COLO829 (cell line): ENCODE results near the gene EIF2S1.
A peak's percentile ranks its signal among the peaks of the same experiment; 100 is the strongest.
"Not testable (repeated sequence)": the region's sequence is repeated elsewhere in the genome, so short reads cannot be mapped to it uniquely, and the experiment has no call there.

Experiments used
- DNase-seq: peaks from one replicate; pipeline ENCODE4 v3.0.0; 2012; ENCODE audit warnings: low spot score

EIF2S1 gene

DNA sequence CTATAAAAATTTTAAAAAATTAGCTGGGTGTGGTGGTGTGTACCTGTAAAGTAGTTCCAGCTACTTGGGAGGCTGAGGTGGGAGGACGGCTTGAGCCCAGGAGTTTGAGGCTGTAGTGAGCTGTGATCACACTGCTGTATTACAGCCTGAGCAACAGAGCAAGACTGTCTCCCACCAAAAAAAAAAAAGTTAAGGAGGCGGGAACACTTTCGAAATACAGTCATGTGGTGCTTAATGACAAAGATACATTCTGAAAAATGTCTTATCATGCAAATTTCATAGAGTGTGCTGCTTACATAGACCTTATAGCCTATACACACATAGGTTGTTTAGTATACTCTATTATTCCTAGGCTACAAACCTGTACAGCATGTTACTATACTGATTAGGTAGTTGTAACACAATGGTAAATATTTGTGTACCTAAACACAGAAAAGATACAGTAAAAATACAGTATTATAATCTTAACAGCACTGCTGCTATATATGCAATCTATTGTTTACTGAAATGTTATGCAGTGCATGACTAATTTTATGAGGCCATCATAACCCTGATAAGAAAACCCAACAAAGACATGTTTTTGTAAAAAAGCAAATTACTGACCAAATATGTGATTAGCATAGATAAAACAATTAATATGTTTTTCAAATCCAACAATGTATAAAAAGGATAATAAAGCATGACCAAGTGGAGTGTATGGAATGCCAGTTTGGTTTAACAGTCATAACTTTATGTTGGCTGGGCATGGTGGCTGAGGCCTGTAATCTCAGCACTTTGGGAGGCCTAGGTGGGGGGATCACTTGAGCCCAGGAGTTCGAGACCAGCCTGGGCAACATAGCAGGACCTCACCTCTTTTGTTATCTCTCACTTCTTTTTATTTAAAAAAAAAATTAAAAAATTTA is 11.4 kb downstream of the EIF2S1 start:
- no peak for DNase-seq

GRCh38 chr14:67372833-67373232 is 12.7 kb downstream of the EIF2S1 start:
- DNase-seq, result no peak

- DNase-seq, result no peak
Observed at GRCh38 chr14:67373347-67373746, 13.2 kb downstream of the EIF2S1 start.

GRCh38 chr14:67377916-67378315 is 17.8 kb downstream of the EIF2S1 start:
- DNase-seq, result no peak

GRCh38 chr14:67385120-67385519 is 25.0 kb downstream of the EIF2S1 start:
- no peak for DNase-seq

DNA sequence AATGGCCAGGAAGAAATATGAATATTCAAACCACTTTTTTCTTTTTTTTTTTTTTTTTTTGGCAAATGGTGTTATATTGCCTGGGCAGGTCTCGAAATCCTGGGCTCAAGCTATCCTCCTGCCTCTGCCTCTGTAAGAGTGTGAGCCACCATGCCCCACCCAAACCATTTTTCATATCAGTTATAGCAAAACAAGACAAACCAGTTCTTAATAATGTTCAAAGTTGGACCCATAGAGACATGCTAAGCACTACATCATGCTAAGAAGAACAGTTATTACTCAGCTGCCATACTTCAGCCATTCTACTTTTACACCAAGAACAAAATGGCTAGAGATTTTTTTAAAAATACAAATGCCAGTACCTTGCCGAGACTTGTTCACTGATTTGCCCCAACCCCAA is 25.5 kb downstream of the EIF2S1 start:
- DNase-seq, result no peak

DNA sequence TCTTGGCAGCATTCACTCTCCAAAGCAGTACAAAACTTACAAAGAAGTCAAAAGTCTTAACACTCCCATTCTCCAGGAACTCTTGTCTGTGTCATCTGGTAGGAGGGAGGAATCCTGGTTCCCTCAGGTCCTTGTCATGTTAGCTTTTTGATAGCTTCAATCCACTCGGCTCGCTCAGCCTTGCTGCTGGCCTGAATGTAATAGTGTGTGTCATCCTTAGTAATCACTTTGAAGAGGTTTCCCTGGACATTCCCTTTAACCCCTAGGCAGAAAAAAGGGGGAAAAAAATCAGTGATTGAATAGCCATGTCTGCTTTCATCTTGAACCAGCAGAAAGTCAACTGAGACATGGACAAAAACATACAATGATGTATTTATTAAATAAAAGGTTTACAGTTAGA is 27.1 kb downstream of the EIF2S1 start:
- DNase-seq, result peak; percentile 51

GRCh38 chr14:67389275-67389674 is 29.1 kb downstream of the EIF2S1 start:
- no peak for DNase-seq

GRCh38 chr14:67389811-67390534 is 29.8 kb downstream of the EIF2S1 start:
- DNase-seq, result no peak

GRCh38 chr14:67391268-67391667 is 31.1 kb downstream of the EIF2S1 start:
- no peak for DNase-seq

DNA sequence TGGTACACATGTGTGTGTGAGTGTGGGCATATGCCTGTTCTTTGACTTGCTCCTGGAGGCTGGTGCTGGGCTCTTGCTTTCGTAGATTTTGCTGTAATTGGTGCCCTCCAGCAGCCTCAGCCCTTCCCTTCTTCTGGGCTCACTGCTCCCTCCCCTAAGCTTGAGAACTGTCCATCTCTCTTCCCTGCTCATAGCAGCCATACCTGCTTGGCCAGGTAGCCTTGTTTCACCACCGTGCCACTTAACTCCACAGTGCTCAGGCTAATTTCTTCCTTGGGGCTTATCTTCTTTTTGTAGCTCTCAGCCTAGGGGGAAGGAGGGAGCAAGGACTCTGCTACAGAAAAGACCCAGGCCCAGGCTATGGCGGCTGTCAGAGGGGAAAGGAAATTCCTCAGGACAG is 32.0 kb downstream of the EIF2S1 start:
- no peak for DNase-seq

GRCh38 chr14:67392800-67393199 is 32.7 kb downstream of the EIF2S1 start:
- DNase-seq, result no peak

- DNase-seq, result no peak
Observed at GRCh38 chr14:67393689-67394088, 33.6 kb downstream of the EIF2S1 start.

DNA sequence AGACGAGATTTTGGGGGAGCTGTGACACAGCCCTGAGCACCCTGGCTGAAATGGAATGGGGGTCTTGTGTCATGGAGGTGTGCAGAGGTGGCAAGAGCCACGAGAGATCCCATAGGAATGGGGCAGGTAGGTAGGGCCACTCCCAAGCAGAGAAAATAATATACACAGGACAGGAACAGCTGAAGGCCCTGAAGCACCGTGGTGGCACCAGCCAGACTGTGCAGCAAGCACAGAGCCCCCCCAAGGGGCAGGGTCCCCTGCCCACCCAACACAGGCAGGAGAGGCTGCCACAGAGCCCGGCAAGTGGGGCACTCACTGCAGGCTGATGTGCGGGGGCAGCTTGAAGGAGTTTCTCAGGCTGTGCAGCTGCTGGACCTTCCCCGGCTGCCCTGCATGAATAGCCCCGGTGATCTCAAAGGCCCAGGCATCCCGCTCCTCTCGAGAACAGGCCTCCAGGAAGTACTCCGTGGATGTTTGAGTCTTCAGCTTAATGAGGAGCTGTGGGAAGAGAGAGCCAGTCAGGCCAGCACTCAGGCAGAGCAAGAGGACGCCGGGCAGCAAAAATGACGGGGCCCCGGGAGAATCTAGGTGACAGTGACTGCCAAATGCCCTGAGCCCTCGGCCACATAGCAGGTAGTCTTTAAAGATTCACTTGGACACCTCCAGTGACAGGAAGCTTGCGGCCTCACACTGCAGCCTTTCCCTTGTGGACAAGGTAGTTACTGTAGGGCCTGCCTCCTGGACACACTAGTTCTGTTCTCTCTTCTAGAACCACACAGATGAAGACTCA is 35.2 kb downstream of the EIF2S1 start:
- DNase-seq, result no peak

- no peak for DNase-seq
Observed at GRCh38 chr14:67395876-67396189, 35.7 kb downstream of the EIF2S1 start.

DNA sequence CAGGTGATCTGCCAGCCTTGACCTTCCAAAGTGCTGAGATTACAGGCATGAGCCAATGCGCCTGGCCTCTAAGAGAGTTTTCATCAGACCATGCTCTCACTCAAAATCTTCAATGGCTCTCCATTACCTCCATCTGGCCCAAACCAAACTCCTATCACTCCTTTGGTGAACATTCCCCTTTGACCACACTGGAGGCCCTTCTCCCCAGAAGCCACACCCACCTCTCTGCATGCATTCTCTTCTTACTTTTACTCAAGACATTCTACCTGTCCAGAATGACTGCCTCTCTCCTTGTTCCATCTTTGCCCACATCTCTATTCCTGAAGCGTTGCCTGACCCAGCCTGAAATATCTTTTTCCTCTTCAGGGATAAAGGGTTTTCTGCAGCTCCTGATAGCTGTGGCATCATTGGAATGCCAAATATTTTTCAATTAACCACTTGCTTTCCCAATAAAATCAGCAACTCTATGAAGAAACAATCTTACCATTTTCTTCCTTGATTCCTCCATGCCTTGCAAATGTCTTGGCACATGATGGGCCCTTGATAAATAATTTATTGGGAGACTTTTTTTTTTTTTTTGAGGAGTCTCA is 36.3 kb downstream of the EIF2S1 start:
- DNase-seq, result peak; percentile 26

- DNase-seq, result no peak
Observed at GRCh38 chr14:67397536-67397935, 37.4 kb downstream of the EIF2S1 start.

DNA sequence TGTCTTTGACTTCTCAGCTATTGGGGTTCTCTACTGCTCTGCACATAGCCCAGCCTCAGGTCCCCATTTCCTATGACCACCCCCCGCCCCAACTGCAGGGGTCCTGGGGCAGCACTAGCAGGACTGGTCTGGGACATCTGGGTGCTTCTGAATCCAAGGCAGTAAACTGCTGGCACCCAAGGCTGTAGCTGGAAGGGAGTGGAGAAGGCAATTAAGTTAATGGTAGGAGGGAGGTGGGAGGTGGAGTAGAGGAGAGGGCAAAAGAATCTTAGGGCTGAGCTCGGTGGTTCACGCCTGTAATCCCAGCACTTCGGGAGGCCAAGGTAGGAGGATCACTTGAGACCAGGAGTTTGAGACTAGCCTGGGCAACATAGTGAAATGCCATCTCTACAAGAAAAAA is 40.3 kb downstream of the EIF2S1 start:
- no peak for DNase-seq

- no peak for DNase-seq
Observed at GRCh38 chr14:67405771-67406170, 45.6 kb downstream of the EIF2S1 start.

DNA sequence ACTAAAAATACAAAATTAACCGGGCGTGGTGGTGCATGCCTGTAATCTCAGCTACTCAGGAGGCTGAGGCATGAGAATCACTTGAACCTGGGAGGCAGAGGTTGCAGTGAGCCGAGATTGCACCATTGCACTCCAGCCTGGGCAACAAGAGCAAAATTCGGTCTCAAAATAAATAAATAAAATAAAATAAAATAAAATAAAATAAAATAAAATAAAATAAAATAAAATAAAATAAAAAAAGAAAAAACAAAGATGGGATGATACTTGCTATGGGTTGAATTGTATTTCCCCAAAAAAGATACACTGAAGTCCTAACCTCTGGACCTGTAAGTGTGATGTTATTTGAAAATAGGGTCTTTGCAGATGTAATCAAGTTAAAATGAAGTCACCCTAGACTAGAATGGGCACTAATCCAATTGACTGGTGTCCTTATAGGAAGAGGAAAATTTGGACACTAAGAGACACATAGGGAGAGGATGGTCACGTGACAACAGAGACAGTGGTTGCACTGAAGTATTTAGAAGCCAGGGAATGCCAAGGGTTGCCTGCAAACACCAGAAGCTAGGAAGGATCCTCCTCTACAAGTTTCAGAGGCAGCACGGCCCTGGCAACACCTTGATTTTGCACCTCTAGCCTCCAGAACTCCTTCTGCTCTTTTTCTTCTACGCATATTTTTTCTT is 48.1 kb downstream of the EIF2S1 start:
- DNase-seq, result not testable (repeated sequence)

- no peak for DNase-seq
Observed at GRCh38 chr14:67409461-67409860, 49.3 kb downstream of the EIF2S1 start.

DNA sequence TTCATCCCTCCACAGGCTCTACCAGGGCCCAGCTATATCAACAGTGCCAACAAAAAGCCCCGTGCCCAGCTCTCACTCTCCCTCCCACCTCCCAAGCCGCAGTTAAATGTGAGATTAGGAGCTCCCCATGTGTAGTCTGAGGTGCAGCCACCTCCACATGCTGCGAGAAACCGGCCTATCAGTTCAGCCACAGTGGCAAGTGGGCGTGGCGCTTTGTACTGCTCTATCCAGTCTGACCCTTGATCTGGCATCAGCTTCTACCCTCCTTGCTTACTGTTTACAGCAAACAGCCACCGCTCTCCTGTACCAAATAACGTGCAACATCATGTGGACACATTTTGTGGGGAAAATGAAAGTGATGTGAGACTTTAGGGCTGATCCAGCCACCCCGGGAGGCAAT is 50.2 kb downstream of the EIF2S1 start:
- DNase-seq, result no peak
